Trophoblast cell (in vitro differentiated cells and primary cell): ENCODE results near the gene THRB.
"Not testable (repeated sequence)": the region's sequence is repeated elsewhere in the genome, so short reads cannot be mapped to it uniquely, and the experiment has no call there.

ENCODE experiments used
- DNase-seq, 2 donors: peaks; one replicate each; pipeline ENCODE4 v3.0.0-alpha.2; 2016
- H2AFZ ChIP-seq: 2 replicates; pipeline ENCODE4 v1.6.1; 2013; ENCODE audit warnings: low read length, moderate library complexity, mild to moderate bottlenecking; ENCODE audit not compliant: insufficient read depth, poor library complexity
- H2AK5ac ChIP-seq: 2 replicates; pipeline ENCODE4 v1.6.1; 2013; ENCODE audit warnings: mild to moderate bottlenecking, low read length
- H2BK120ac ChIP-seq: 2 replicates; pipeline ENCODE4 v1.6.1; 2013; ENCODE audit warnings: low read length, mild to moderate bottlenecking, moderate library complexity; ENCODE audit not compliant: insufficient read depth, poor library complexity
- H2BK12ac ChIP-seq: 2 replicates; pipeline ENCODE4 v1.6.1; 2013; ENCODE audit warnings: mild to moderate bottlenecking, low read length, moderate library complexity
- H2BK5ac ChIP-seq: 2 replicates; pipeline ENCODE4 v1.6.1; 2013; ENCODE audit warnings: low read length, low read depth, moderate library complexity, mild to moderate bottlenecking; ENCODE audit not compliant: poor library complexity
- H3K14ac ChIP-seq: 2 replicates; pipeline ENCODE4 v1.6.1; 2013; ENCODE audit warnings: mild to moderate bottlenecking, low read length
- H3K18ac ChIP-seq: 2 replicates; pipeline ENCODE4 v1.6.1; 2013; ENCODE audit warnings: mild to moderate bottlenecking, low read length
- H3K23ac ChIP-seq: 2 replicates; pipeline ENCODE4 v1.6.1; 2013; ENCODE audit warnings: low read length
- H3K27ac ChIP-seq: 2 replicates; pipeline ENCODE4 v1.5.1; 2013; ENCODE audit warnings: low read depth, mild to moderate bottlenecking, inconsistent platforms, low read length, moderate library complexity
- H3K27me3 ChIP-seq: 2 replicates; pipeline ENCODE4 v1.6.1; 2013; ENCODE audit warnings: inconsistent platforms, mild to moderate bottlenecking, low read length, moderate library complexity; ENCODE audit not compliant: insufficient read depth
- H3K36me3 ChIP-seq, 2 experiments: 1 replicate in 1 of 2; 2 replicates in 1 of 2; pipeline ENCODE4 v1.6.1; 2013; ENCODE audit warnings: low read length in 2 of 2, mild to moderate bottlenecking in 2 of 2, moderate library complexity in 1 of 2; ENCODE audit not compliant: insufficient read depth in 2 of 2, control insufficient read depth in 1 of 2
- H3K4ac ChIP-seq: 2 replicates; pipeline ENCODE4 v1.6.1; 2013; ENCODE audit warnings: low read depth, mild to moderate bottlenecking, low read length, moderate library complexity
- H3K4me1 ChIP-seq, 2 experiments: 1 replicate in 1 of 2; 2 replicates in 1 of 2; pipeline ENCODE4 v1.6.1; 2013; ENCODE audit warnings: low read length in 2 of 2, mild to moderate bottlenecking in 2 of 2, moderate library complexity in 1 of 2; ENCODE audit not compliant: insufficient read depth in 2 of 2, control insufficient read depth in 1 of 2
- H3K4me2 ChIP-seq: 2 replicates; pipeline ENCODE4 v1.6.1; 2013; ENCODE audit warnings: inconsistent platforms, mild to moderate bottlenecking, low read length, moderate library complexity
- H3K4me3 ChIP-seq: 2 replicates; pipeline ENCODE4 v1.5.1; 2013; ENCODE audit warnings: mild to moderate bottlenecking, low read depth, low read length, inconsistent platforms
- H3K79me1 ChIP-seq: one replicate; pipeline ENCODE4 v1.6.1; 2013; ENCODE audit warnings: low read length
- H3K79me2 ChIP-seq: 2 replicates; pipeline ENCODE4 v1.6.1; 2013; ENCODE audit warnings: low read length, mild to moderate bottlenecking; ENCODE audit not compliant: control insufficient read depth, insufficient read depth, poor library complexity
- H3K9ac ChIP-seq: 2 replicates; pipeline ENCODE4 v1.6.1; 2013; ENCODE audit warnings: mild to moderate bottlenecking, low read length
- H3K9me3 ChIP-seq: 2 replicates; pipeline ENCODE4 v1.6.1; 2013; ENCODE audit warnings: low read depth, mild to moderate bottlenecking, control low read depth, inconsistent platforms, low read length; ENCODE audit not compliant: insufficient read depth
- H4K12ac ChIP-seq: 2 replicates; pipeline ENCODE4 v1.6.1; 2013; ENCODE audit warnings: low read depth, mild to moderate bottlenecking, low read length, moderate library complexity
- H4K8ac ChIP-seq: 2 replicates; pipeline ENCODE4 v1.6.1; 2013; ENCODE audit warnings: low read depth, mild to moderate bottlenecking, low read length, moderate library complexity
- H4K91ac ChIP-seq: one replicate; pipeline ENCODE4 v1.6.1; 2013; ENCODE audit warnings: low read depth, mild to moderate bottlenecking, low read length, moderate library complexity
- WGBS: extraction: QIAGEN DNeasy Blood & Tissue Kit; methylation state at CpG from one replicate; pipeline ENCODE4 v1.1.7; 2013; ENCODE audit warnings: missing lambda C conversion rate; ENCODE audit not compliant: insufficient read length, insufficient coverage; ENCODE audit errors: extremely low coverage; 5-methylcytosine and 5-hydroxymethylcytosine counted together

THRB gene

DNA sequence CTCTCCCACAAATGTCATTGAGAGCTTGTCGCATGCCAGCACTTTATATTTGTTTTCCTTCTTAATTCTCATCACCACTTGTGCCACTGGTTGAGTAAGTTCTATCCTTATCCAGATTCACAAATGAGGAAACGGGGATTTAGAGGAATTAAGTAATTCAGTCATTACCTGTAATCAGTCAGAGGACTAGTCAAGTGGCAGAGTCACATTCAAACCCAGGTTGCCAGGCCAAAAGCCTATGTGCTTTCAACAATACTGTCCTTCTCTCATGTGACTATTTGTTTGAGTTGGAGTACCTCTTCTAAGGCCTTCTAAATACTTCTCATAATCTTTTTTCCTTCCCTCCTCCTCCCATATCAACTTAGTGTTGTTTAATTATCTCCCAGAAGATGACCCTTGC lies 76.9 kb downstream of the THRB start:
- H3K4ac ChIP-seq, result no peak overlapping the region
- H2AK5ac ChIP-seq, result no peak overlapping the region
- H3K18ac ChIP-seq, result no peak overlapping the region
- no peaks in the 10 kb centered on the region for H3K79me2 ChIP-seq
- H3K4me2 ChIP-seq, result no peak overlapping the region
- H3K36me3 ChIP-seq, result no peaks in the 10 kb centered on the region
- H3K23ac ChIP-seq, result no peak overlapping the region
- no peak overlapping the region for H3K27ac ChIP-seq
- H2AFZ ChIP-seq, result no peak overlapping the region
- H3K4me3 ChIP-seq, result no peak overlapping the region
- peaks cover 1% of the 10 kb centered on the region for H3K9me3 ChIP-seq
- no peak overlapping the region for H4K8ac ChIP-seq
- WGBS, result no CpG with 5 or more reads among the region's 2 CpGs
- H3K9ac ChIP-seq, result no peak overlapping the region
- H3K4me1 ChIP-seq, result no peaks in the 10 kb centered on the region
- H4K91ac ChIP-seq, result no peak overlapping the region
- no peak for DNase-seq
- no peak overlapping the region for H4K12ac ChIP-seq
- H3K14ac ChIP-seq, result no peak overlapping the region
- no peak overlapping the region for H2BK12ac ChIP-seq
- H3K79me1 ChIP-seq, result no peaks in the 10 kb centered on the region
- H3K27me3 ChIP-seq, result no peaks in the 10 kb centered on the region
- no peak overlapping the region for H2BK5ac ChIP-seq
- no peak overlapping the region for H2BK120ac ChIP-seq

DNA sequence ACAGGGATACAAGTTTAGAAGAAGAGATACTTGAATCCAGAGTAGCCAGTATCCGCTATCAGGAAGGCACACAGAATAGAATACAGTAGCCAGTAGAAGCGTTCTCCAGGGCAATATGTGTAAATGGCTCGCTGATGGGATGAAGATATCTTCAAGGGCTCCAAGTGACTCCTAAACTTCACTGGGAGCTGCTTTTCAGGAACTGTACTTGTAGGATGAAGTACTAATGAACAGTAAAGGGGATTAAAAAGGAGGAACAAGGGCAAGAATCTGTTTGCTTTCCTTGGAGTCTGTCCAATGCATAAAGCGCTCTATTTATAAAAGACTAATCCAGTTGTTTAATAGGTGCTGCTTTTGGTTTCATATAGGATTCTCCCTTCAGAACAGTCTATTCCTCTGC lies 78.4 kb downstream of the THRB start:
- Histone ChIP-seq H4K91ac (no peak overlapping the region), H3K4me3 (no peak overlapping the region), H3K4me1 (no peaks in the 10 kb centered on the region), H3K9me3 (no peaks in the 10 kb centered on the region), H4K8ac (no peak overlapping the region), H2BK12ac (no peak overlapping the region), H3K14ac (no peak overlapping the region), H2BK5ac (no peak overlapping the region), H3K27me3 (no peaks in the 10 kb centered on the region), H3K18ac (no peak overlapping the region), H2AK5ac (no peak overlapping the region), H3K4ac (no peak overlapping the region), H3K4me2 (no peak overlapping the region), H3K79me1 (no peaks in the 10 kb centered on the region), H2AFZ (no peak overlapping the region), H3K36me3 (no peaks in the 10 kb centered on the region), H2BK120ac (no peak overlapping the region), H4K12ac (no peak overlapping the region), H3K27ac (no peak overlapping the region), H3K23ac (no peak overlapping the region), H3K79me2 (no peaks in the 10 kb centered on the region), H3K9ac (no peak overlapping the region)
- DNase-seq, result no peak
- WGBS, result no CpG with 5 or more reads among the region's 4 CpGs

DNA sequence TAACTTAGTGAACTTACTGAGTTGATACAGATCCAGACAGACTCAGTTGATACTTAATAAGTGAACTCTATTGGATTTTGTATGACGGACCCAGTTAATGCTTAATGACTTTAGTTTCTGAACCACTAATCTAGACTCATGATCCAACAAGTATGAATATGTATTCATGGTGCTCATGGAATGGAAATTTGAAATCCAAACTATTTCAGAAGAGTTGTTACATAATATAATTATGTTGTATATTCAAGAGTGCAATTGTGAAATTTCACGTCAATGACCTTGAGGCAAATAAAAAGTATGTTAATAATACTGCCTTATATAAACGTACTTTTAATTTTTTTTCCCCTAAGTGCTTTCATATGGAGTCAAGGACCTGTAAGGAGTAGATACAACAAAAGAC lies 78.8 kb downstream of the THRB start:
- Histone ChIP-seq H2BK12ac (no peak overlapping the region), H4K91ac (no peak overlapping the region), H3K27ac (no peak overlapping the region), H4K8ac (no peak overlapping the region), H3K4ac (no peak overlapping the region), H4K12ac (no peak overlapping the region), H3K36me3 (no peaks in the 10 kb centered on the region), H3K4me3 (no peak overlapping the region), H3K4me2 (no peak overlapping the region), H2BK5ac (no peak overlapping the region), H3K18ac (no peak overlapping the region), H3K79me1 (no peaks in the 10 kb centered on the region), H3K9me3 (no peaks in the 10 kb centered on the region), H3K9ac (no peak overlapping the region), H2AK5ac (no peak overlapping the region), H2BK120ac (no peak overlapping the region), H3K23ac (no peak overlapping the region), H3K4me1 (no peaks in the 10 kb centered on the region), H2AFZ (no peak overlapping the region), H3K27me3 (no peaks in the 10 kb centered on the region), H3K14ac (no peak overlapping the region), H3K79me2 (no peaks in the 10 kb centered on the region)
- DNase-seq, result peak in 1 of 2 donors; percentile 76
- no CpG with 5 or more reads among the region's 3 CpGs for WGBS

DNA sequence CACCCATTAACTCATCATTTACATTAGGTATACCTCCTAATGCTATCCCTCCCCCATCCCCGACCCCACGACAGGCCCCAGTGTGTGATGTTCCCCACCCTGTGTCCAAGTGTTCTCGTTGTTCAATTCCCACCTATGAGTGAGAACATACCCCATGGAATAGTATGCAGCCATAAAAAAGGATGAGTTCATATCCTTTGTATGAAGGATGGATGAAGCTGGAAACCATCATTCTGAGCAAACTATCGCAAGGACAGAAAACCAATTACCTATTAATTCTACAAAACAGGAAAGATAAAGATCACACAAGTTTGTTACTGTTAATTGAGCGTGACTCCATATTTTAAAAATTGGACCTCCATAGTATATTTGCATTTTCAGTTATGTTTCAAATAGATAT lies 81.0 kb downstream of the THRB start:
- H2BK120ac ChIP-seq, H3K27me3 ChIP-seq, H3K9ac ChIP-seq, H3K4me3 ChIP-seq, H3K18ac ChIP-seq, H2BK5ac ChIP-seq, H3K4me2 ChIP-seq, H3K23ac ChIP-seq, H2AK5ac ChIP-seq, H3K4me1 ChIP-seq, H3K4ac ChIP-seq, H3K9me3 ChIP-seq, DNase-seq, H4K91ac ChIP-seq, H2AFZ ChIP-seq, H3K79me2 ChIP-seq, H3K79me1 ChIP-seq, H3K27ac ChIP-seq, H4K8ac ChIP-seq, H3K14ac ChIP-seq, H2BK12ac ChIP-seq, H4K12ac ChIP-seq, H3K36me3 ChIP-seq: not testable (repeated sequence)
- no CpG with 5 or more reads among the region's 5 CpGs for WGBS
